Ovary (tissue), 3 donors: ENCODE data around the gene ALAD.

ENCODE experiments used
- POLR2A ChIP-seq: fragments of 450-650 bp; IDR thresholded peaks from one replicate; pipeline ENCODE4 v1.6.1; 2017; ENCODE audit warnings: antibody characterized with exemption, mild to moderate bottlenecking, moderate library complexity
- TF ChIP-seq, protein P1 (sequence below), 3 donors: fragments of 450-650 bp in 2 of 3; fragments of 200-600 bp in 1 of 3; IDR thresholded peaks; one replicate each; pipeline versions ENCODE4 v1.5.1 to v1.8.0; 2016 to 2022; ENCODE audit warnings: antibody characterized with exemption in 3 of 3, mild to moderate bottlenecking in 1 of 3
- donor health status: DM: no; HTN: no; CAD: no.

DNA sequence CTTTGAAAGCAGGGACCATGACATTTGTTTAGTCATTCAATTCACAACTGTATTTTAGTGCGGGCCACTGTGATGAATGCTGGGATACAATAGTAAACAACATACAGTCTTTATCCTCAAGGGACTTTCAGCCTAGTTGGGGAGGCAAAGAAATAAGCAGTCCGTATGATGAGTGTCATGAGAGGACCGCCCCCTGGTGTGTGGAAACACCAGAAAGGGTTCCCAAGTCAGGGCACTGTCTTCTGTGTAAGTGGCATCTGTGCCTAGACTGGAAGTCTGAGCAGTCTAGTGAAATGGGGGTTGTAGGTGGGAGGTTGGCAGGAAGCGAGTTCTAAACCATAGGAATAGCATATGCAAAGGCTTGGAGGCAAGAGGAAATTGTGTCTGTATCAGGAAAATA is 16.3 kb upstream of the ALAD start:
- no peak for TF ChIP-seq POLR2A
- TF ChIP-seq, protein P1, sequence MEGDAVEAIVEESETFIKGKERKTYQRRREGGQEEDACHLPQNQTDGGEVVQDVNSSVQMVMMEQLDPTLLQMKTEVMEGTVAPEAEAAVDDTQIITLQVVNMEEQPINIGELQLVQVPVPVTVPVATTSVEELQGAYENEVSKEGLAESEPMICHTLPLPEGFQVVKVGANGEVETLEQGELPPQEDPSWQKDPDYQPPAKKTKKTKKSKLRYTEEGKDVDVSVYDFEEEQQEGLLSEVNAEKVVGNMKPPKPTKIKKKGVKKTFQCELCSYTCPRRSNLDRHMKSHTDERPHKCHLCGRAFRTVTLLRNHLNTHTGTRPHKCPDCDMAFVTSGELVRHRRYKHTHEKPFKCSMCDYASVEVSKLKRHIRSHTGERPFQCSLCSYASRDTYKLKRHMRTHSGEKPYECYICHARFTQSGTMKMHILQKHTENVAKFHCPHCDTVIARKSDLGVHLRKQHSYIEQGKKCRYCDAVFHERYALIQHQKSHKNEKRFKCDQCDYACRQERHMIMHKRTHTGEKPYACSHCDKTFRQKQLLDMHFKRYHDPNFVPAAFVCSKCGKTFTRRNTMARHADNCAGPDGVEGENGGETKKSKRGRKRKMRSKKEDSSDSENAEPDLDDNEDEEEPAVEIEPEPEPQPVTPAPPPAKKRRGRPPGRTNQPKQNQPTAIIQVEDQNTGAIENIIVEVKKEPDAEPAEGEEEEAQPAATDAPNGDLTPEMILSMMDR (IDR thresholded peaks at IDR 0.05): no peak
